CD4-positive, CD25-positive, alpha-beta regulatory T cell (primary cell): ENCODE data around the gene PLPP2. TPM values are rescaled to one million over a fixed set of nuclear protein-coding genes. Genes with fewer than 3 reads are reported as not detected.

ENCODE experiments used
- ATAC-seq, 2 donors: fragments of 150-1000 bp; cut with Tn5 transposase; one replicate each; pipeline ENCODE4 v1.10.0; 2021; ENCODE audit warnings: low read depth in 2 of 2, moderate number of reproducible peaks in 2 of 2, moderate library complexity in 1 of 2
- DNase-seq, 3 donors: peaks; one replicate each; pipeline versions ENCODE4 v3.0.0 to v3.0.0-alpha.2; 2012 to 2022; ENCODE audit warnings: mixed read lengths in 1 of 3
- H3K27ac ChIP-seq: one replicate; pipeline ENCODE4 v1.7.0; 2013; ENCODE audit warnings: mild to moderate bottlenecking, low read length; ENCODE audit not compliant: insufficient read depth, poor library complexity, severe bottlenecking
- H3K27me3 ChIP-seq: one replicate; pipeline ENCODE4 v1.7.0; 2013; ENCODE audit warnings: low read length; ENCODE audit not compliant: control insufficient read depth, insufficient read depth
- H3K36me3 ChIP-seq: one replicate; pipeline ENCODE4 v1.7.0; 2013; ENCODE audit warnings: mild to moderate bottlenecking, low read length, moderate library complexity; ENCODE audit not compliant: control insufficient read depth, insufficient read depth
- H3K4me1 ChIP-seq: 2 replicates; pipeline ENCODE4 v1.7.0; 2013; ENCODE audit warnings: mild to moderate bottlenecking, low read length; ENCODE audit not compliant: insufficient read depth, control insufficient read depth, poor library complexity, severe bottlenecking
- H3K4me3 ChIP-seq: one replicate; pipeline ENCODE4 v1.7.0; 2013; ENCODE audit warnings: low read depth, mild to moderate bottlenecking, low read length, moderate library complexity
- H3K9me3 ChIP-seq, 2 experiments: 1 replicate in 1 of 2; 2 replicates in 1 of 2; pipeline ENCODE4 v1.7.0; 2013; ENCODE audit warnings: low read length in 2 of 2, mild to moderate bottlenecking in 1 of 2, moderate library complexity in 1 of 2; ENCODE audit not compliant: control insufficient read depth in 2 of 2
- H3K27ac Mint-ChIP-seq, 3 donors: one replicate each; pipeline ENCODE4 v1.8.0; 2020 to 2022; ENCODE audit warnings: mild to moderate bottlenecking in 3 of 3, mixed read lengths in 3 of 3, moderate library complexity in 2 of 3
- H3K27me3 Mint-ChIP-seq: one replicate; pipeline ENCODE4 v1.8.0; 2022; ENCODE audit warnings: mild to moderate bottlenecking, mixed read lengths
- H3K36me3 Mint-ChIP-seq: one replicate; pipeline ENCODE4 v1.8.0; 2020; ENCODE audit warnings: mixed read lengths
- H3K4me1 Mint-ChIP-seq, 4 donors: one replicate each; pipeline ENCODE4 v1.8.0; 2020 to 2022; ENCODE audit warnings: mixed read lengths in 4 of 4, mild to moderate bottlenecking in 1 of 4
- H3K4me3 Mint-ChIP-seq, 4 donors: one replicate each; pipeline ENCODE4 v1.8.0; 2020 to 2022; ENCODE audit warnings: mild to moderate bottlenecking in 4 of 4, mixed read lengths in 4 of 4, moderate library complexity in 3 of 4
- H3K9me3 Mint-ChIP-seq, 7 donors: one replicate each; pipeline ENCODE4 v1.8.0; 2020 to 2022; ENCODE audit warnings: mixed read lengths in 7 of 7, mild to moderate bottlenecking in 3 of 7, moderate library complexity in 2 of 7
- polyA plus RNA-seq, 4 donors: library from polyadenylated mRNA; unstranded; fragments of 300-500 nt; fragmentation: Illumina TruSeq; gene quantifications; one replicate each; pipeline ENCODE4 v1.2.3, GENCODE V29; 2021
- total RNA-seq: library from RNA; stranded (reverse); gene quantifications from one replicate; pipeline ENCODE4 v1.2.3, GENCODE V29; 2022

PLPP2 gene
- total and polyA plus RNA-seq, 5 donors from 2014 or later, result 0.12 to 0.22 TPM; not detected in 3

- Histone ChIP-seq H3K27ac (no peak overlapping the region), H3K27me3 (no peaks in the 10 kb centered on the region), H3K4me3 (no peak overlapping the region), H3K9me3 (peaks cover 0 to 3% of the 10 kb centered on the region in 2 experiments), H3K36me3 (peaks cover 24% of the 10 kb centered on the region), H3K4me1 (no peaks in the 10 kb centered on the region)
- Mint-ChIP-seq H3K9me3 (peaks cover 0 to 2% (median 0%) of the 10 kb centered on the region in 7 donors), H3K27me3 (no peaks in the 10 kb centered on the region), H3K4me3 (no peak overlapping the region), H3K4me1 (peaks cover 7 to 24% (median 17%) of the 10 kb centered on the region in 4 donors), H3K36me3 (peaks cover 18% of the 10 kb centered on the region), H3K27ac (no peak overlapping the region)
- DNase-seq (no peak), ATAC-seq (no peak)
These were observed 43.3 kb upstream of the PLPP2 start for GRCh38 chr19:334296-335071.

DNA sequence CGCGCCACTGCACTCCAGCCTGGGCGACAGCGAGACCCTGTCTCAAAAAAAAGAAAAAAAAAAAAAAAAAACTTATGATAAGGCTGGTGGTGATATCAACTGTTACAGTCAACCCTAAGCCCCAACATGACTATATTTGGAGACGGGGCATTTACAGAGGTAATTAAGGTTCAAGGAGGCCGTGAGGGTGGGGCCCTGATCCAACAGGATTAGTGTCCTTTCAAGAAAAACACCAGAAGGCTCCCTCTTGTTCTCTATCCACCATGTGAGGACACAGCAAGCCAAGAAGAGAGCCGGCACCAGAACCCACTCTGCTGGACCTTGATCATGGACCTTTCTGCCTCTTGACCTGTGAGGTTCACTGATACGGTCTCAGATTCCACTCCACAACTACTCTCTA lies 39.3 kb upstream of the PLPP2 start:
- no peak overlapping the region for H3K27ac ChIP-seq
- peaks cover 0 to 7% (median 0%) of the 10 kb centered on the region in 7 donors for H3K9me3 Mint-ChIP-seq
- ATAC-seq (no peak), DNase-seq (no peak)
- H3K9me3 ChIP-seq, result peaks cover 9 to 16% of the 10 kb centered on the region in 2 experiments
- no peaks in the 10 kb centered on the region for H3K27me3 ChIP-seq
- H3K27ac Mint-ChIP-seq, result no peak overlapping the region
- peaks cover 38% of the 10 kb centered on the region for H3K36me3 Mint-ChIP-seq
- no peaks in the 10 kb centered on the region for H3K4me1 ChIP-seq
- H3K27me3 Mint-ChIP-seq, result no peaks in the 10 kb centered on the region
- H3K4me3 Mint-ChIP-seq, result no peak overlapping the region
- H3K36me3 ChIP-seq, result peaks cover 60% of the 10 kb centered on the region
- no peak overlapping the region for H3K4me3 ChIP-seq
- H3K4me1 Mint-ChIP-seq, result no peaks in the 10 kb centered on the region

GRCh38 chr19:329876-330275 lies 38.7 kb upstream of the PLPP2 start:
- no peaks in the 10 kb centered on the region for H3K4me1 Mint-ChIP-seq
- H3K4me3 Mint-ChIP-seq, result no peak overlapping the region
- H3K36me3 Mint-ChIP-seq, result peaks cover 38% of the 10 kb centered on the region
- H3K27me3 Mint-ChIP-seq, result no peaks in the 10 kb centered on the region
- ATAC-seq, result no peak
- no peak overlapping the region for H3K27ac Mint-ChIP-seq
- Histone ChIP-seq H3K4me3 (no peak overlapping the region), H3K27me3 (no peaks in the 10 kb centered on the region), H3K36me3 (peaks cover 66% of the 10 kb centered on the region), H3K27ac (no peak overlapping the region), H3K9me3 (peaks cover 9 to 16% of the 10 kb centered on the region in 2 experiments), H3K4me1 (no peaks in the 10 kb centered on the region)
- peaks cover 0 to 7% (median 0%) of the 10 kb centered on the region in 7 donors for H3K9me3 Mint-ChIP-seq
- DNase-seq, result no peak

GRCh38 chr19:328025-328505 lies 36.9 kb upstream of the PLPP2 start:
- no peak overlapping the region for H3K27ac Mint-ChIP-seq
- no peaks in the 10 kb centered on the region for H3K4me1 Mint-ChIP-seq
- no peak overlapping the region for H3K4me3 ChIP-seq
- H3K4me1 ChIP-seq, result no peaks in the 10 kb centered on the region
- H3K4me3 Mint-ChIP-seq, result no peak overlapping the region
- ATAC-seq (no peak), DNase-seq (no peak)
- peaks cover 34% of the 10 kb centered on the region for H3K36me3 Mint-ChIP-seq
- H3K36me3 ChIP-seq, result peaks cover 61% of the 10 kb centered on the region
- H3K27me3 ChIP-seq, result no peaks in the 10 kb centered on the region
- no peaks in the 10 kb centered on the region for H3K27me3 Mint-ChIP-seq
- H3K9me3 Mint-ChIP-seq, result peaks cover 0 to 7% (median 0%) of the 10 kb centered on the region in 7 donors
- H3K27ac ChIP-seq, result no peak overlapping the region
- peaks cover 9 to 16% of the 10 kb centered on the region in 2 experiments for H3K9me3 ChIP-seq

GRCh38 chr19:327291-328024 lies 36.3 kb upstream of the PLPP2 start:
- Mint-ChIP-seq H3K27ac (no peak overlapping the region), H3K4me1 (no peaks in the 10 kb centered on the region), H3K9me3 (peaks cover 0 to 7% (median 0%) of the 10 kb centered on the region in 7 donors), H3K36me3 (peaks cover 34% of the 10 kb centered on the region), H3K27me3 (no peaks in the 10 kb centered on the region), H3K4me3 (no peak overlapping the region)
- Histone ChIP-seq H3K4me3 (no peak overlapping the region), H3K36me3 (peaks cover 64% of the 10 kb centered on the region), H3K27me3 (no peaks in the 10 kb centered on the region), H3K4me1 (no peaks in the 10 kb centered on the region), H3K27ac (no peak overlapping the region), H3K9me3 (peaks cover 9 to 16% of the 10 kb centered on the region in 2 experiments)
- ATAC-seq (no peak), DNase-seq (no peak)

GRCh38 chr19:326871-327270 lies 35.7 kb upstream of the PLPP2 start:
- no peak overlapping the region for H3K4me3 ChIP-seq
- peaks cover 0 to 7% (median 0%) of the 10 kb centered on the region in 7 donors for H3K9me3 Mint-ChIP-seq
- no peak overlapping the region for H3K27ac ChIP-seq
- no peaks in the 10 kb centered on the region for H3K4me1 Mint-ChIP-seq
- H3K27ac Mint-ChIP-seq, result no peak overlapping the region
- peaks cover 34% of the 10 kb centered on the region for H3K36me3 Mint-ChIP-seq
- no peak for ATAC-seq
- no peak for DNase-seq
- H3K27me3 Mint-ChIP-seq, result no peaks in the 10 kb centered on the region
- no peaks in the 10 kb centered on the region for H3K4me1 ChIP-seq
- H3K9me3 ChIP-seq, result peaks cover 9 to 16% of the 10 kb centered on the region in 2 experiments
- no peaks in the 10 kb centered on the region for H3K27me3 ChIP-seq
- peaks cover 66% of the 10 kb centered on the region for H3K36me3 ChIP-seq
- no peak overlapping the region for H3K4me3 Mint-ChIP-seq

- Histone ChIP-seq H3K9me3 (peaks cover 9 to 16% of the 10 kb centered on the region in 2 experiments), H3K27ac (no peak overlapping the region), H3K27me3 (no peaks in the 10 kb centered on the region), H3K36me3 (peaks cover 62% of the 10 kb centered on the region), H3K4me1 (no peaks in the 10 kb centered on the region), H3K4me3 (no peak overlapping the region)
- ATAC-seq, result no peak
- Mint-ChIP-seq H3K9me3 (peaks cover 0 to 7% (median 0%) of the 10 kb centered on the region in 7 donors), H3K4me1 (no peaks in the 10 kb centered on the region), H3K36me3 (peaks cover 33% of the 10 kb centered on the region), H3K27me3 (no peaks in the 10 kb centered on the region), H3K4me3 (no peak overlapping the region), H3K27ac (no peak overlapping the region)
- no peak for DNase-seq
These were observed 34.8 kb upstream of the PLPP2 start for GRCh38 chr19:325937-326565.
